Putamen (tissue), 1 donor: ENCODE data around the gene CYP3A4.
"Not testable (repeated sequence)": the region's sequence is repeated elsewhere in the genome, so short reads cannot be mapped to it uniquely, and the experiment has no call there.

Experiments
- DNase-seq: peaks from one replicate; pipeline ENCODE4 v3.0.0-alpha.2; 2016; ENCODE audit warnings: low spot score

The CYP3A4 gene

GRCh38 chr7:99752356-99752755 is 31.6 kb downstream of the CYP3A4 start:
- no peak for DNase-seq

GRCh38 chr7:99751322-99752052 is 32.5 kb downstream of the CYP3A4 start:
- DNase-seq = not testable (repeated sequence)

GRCh38 chr7:99748846-99749579 is 35.0 kb downstream of the CYP3A4 start:
- DNase-seq = no peak

GRCh38 chr7:99746915-99747314 is 37.1 kb downstream of the CYP3A4 start:
- DNase-seq = not testable (repeated sequence)

- DNase-seq = not testable (repeated sequence)
Measured at GRCh38 chr7:99745395-99745794, 38.6 kb downstream of the CYP3A4 start.

DNA sequence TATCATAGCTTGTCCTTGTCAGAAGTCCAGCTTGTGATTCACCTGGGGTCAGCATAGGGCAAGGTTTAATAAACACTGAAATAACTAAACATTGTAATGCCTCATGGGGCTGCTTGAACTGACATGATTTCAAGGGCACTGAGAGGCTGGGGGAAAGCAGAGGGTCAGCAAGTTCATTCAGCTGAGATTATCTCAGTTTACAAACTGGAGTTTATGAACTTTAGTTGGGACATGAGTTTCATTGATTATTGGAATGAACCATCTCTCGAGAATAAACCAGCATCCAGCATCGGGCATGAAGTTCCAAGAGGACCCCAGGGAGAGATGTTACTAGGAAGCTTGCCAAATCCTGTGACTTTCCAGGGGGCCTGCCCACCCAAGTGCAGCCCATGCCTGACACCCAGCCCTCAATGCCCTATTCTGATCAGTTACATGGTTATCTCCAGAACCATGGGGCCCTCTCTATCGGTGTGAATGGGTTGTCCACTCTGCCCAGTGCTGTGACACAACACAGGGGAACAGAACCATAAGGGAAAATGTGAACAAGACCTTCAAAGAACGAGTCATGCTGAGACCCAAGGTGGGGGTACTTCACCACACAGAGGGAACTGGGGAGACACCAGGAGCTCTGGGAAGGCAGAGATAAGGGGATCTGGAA is 41.1 kb downstream of the CYP3A4 start:
- no peak for DNase-seq

- DNase-seq = no peak
Measured at GRCh38 chr7:99741441-99741795, 42.6 kb downstream of the CYP3A4 start.

- no peak for DNase-seq
Measured at GRCh38 chr7:99740573-99741440, 43.2 kb downstream of the CYP3A4 start.

DNA sequence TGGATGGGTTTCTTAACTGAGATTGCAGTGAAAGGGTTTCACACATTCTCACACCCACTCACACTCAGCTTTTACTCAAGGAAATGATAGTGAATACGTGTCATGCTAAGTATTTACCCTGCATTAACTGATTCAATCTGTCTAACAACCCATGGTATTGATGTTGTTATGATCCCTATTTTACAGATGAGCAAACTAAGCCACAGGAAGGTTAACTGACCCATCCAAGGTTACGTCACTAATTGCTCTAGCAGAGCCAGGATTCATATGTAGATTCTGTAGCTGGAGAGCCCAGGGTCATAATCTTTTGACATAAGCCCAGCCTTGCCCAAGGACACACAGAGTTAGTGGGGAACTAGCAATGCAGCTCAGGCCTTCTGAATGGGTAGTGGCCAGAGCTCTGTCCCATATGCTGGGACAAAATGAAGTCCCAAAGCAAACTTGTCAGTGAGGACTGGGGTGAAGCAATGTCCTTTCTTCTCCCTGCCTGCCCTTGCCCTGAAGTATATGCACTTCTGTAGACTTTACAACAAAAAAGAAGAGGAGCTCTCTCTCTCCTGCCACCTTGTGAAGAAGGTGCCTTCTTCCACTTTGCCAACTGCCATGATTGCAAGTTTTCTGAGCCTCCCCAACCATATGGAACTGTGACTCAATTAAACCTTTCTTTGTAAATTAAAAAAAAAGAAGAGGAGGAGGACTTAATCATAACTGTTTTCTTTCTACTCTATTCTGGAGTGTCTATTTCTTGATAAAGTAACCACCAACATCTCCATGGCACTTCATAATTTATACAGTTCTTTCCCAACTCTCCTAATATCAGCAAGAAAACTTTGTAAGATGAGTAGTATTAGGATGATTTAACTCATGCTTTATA is 44.0 kb downstream of the CYP3A4 start:
- no peak for DNase-seq

- no peak for DNase-seq
Measured at GRCh38 chr7:99737726-99738125, 46.3 kb downstream of the CYP3A4 start.

DNA sequence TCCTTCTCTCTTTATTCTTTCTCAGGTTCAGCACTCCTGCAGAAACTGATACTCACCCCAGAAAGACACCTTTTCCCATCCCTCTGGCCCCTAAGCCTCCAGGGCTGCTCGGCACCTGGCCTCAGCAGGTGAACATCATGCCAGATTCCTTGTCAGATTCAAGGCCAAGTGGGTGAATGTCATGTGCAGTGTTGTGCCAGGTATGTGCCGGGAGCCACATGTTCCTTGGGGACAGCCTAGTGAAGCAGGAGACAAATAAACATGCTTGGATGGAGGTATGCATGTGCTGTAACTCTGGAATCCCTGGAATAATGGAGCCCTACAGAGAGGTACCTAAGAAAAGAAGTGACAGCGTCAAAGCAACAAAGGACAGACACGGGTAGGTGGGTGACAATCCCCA is 47.3 kb downstream of the CYP3A4 start:
- DNase-seq = not testable (repeated sequence)

GRCh38 chr7:99734987-99735386 is 49.0 kb downstream of the CYP3A4 start, which contains the start of gene CYP3A7:
CYP3A7 (minus strand) TSS chr7:99735196; CDS start chr7:99735093, 103 bp downstream.
- DNase-seq = no peak

DNA sequence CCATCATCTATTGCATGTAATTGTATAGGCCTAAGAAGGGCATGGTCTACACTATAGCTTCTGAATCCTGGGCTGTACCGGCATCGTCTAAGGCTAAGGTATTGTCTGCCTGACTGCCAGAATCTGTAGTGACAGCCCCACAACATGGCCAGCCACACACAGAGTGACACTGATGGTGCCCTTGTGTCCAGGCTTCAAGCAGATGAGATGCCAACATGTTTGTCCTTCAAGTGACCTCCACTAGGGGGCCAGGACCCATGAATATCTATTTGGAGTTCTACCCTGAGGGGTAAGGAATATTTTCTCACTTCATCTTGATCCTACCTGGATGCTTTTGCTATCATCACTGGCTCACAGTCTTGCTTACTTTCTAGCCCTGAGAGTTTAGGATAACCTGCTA is 50.5 kb downstream of the CYP3A4 start:
- no peak for DNase-seq

DNA sequence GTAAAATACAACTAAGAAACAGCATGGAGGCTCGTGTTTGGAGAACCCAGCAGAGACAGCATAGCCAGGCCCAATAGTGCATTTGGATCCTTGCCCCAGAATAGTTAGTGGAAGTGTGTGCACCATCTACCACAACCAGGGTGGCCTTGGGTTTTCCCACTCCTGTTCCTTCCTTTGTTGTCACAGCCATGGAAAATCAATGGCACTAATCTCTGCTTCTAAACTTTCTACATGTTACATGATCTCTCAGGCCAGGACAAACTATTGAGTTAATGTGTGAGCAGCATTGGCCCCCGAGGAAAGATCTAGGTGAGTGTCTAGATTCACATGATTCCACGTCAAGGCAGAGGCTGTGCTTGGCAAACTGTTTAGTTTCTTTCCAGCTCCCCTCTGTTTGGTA is 51.0 kb downstream of the CYP3A4 start:
- DNase-seq = no peak

- no peak for DNase-seq
Measured at GRCh38 chr7:99731638-99732374, 52.2 kb downstream of the CYP3A4 start.

DNA sequence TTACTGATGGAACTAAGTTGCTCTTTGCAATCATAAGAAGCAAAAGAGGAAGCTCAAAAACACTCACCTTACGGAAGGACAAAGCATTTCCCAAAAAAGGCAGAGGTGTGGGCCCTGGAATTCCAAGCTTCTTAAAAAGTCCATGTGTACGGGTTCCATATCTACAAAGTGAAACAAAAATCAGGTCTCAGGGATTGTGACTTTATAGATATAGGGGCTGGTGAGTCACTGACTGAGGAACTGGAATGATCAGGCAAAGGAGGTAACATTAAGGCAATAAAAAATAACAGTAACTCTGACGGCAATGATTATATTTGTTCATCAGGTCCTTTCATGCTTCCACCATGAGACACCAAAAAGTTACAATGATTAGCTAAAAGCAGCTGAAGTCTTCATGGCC is 53.0 kb downstream of the CYP3A4 start:
- DNase-seq = no peak

- no peak for DNase-seq
Measured at GRCh38 chr7:99730238-99730810, 53.7 kb downstream of the CYP3A4 start.

GRCh38 chr7:99729486-99730237 is 54.3 kb downstream of the CYP3A4 start:
- DNase-seq = no peak

GRCh38 chr7:99728615-99729014 is 55.4 kb downstream of the CYP3A4 start:
- no peak for DNase-seq
